IMR-90 (cell line): ENCODE measurements around the gene PYDC1. TPM values are rescaled to one million over a fixed set of nuclear protein-coding genes. Genes with fewer than 3 reads are reported as not detected.

Source experiments
- ATAC-seq: fragments of 200-7000 bp; cut with Tn5 transposase; 2 replicates; pipeline ENCODE4 v1.9.1; 2020; ENCODE audit warnings: low read depth, mild to moderate bottlenecking, moderate library complexity
- BruUV-seq: library from RNA; stranded (reverse); fragments of 400-500 nt; replicated peaks from 2 replicates; lab custom pipeline; 2021; lab: Mats Ljungman, UMichigan
- CTCF ChIA-PET: fragments of 300-600 bp; formaldehyde crosslinking; extraction: SDS; loops from one replicate; lab custom pipeline; 2021; ENCODE audit warnings: antibody characterized with exemption; lab: Yijun Ruan, JAX
- POLR2A ChIA-PET: fragments of 300-600 bp; sonication (Branson Sonifier 250); formaldehyde crosslinking; loops from one replicate; lab custom pipeline; 2022; ENCODE audit warnings: antibody characterized with exemption; ENCODE audit not compliant: unreplicated experiment; lab: Charles Lee
- DNase-seq: peaks from one replicate; pipeline ENCODE4 v3.0.0; 2013
- H2AFZ ChIP-seq: replicated peaks from 2 replicates; pipeline ENCODE3; 2013; ENCODE audit warnings: low read length, mild to moderate bottlenecking; ENCODE audit not compliant: poor library complexity
- H2AK5ac ChIP-seq: 2 replicates; pipeline ENCODE4 v1.6.1; 2013; ENCODE audit warnings: low read depth, low read length, inconsistent platforms
- H2AK9ac ChIP-seq: replicated peaks from 2 replicates; pipeline ENCODE3; 2013; ENCODE audit warnings: mild to moderate bottlenecking, low read depth, low read length, moderate library complexity; ENCODE audit not compliant: poor library complexity
- H2BK120ac ChIP-seq: 2 replicates; pipeline ENCODE4 v1.6.1; 2013; ENCODE audit warnings: low read depth, low read length, inconsistent platforms
- H2BK15ac ChIP-seq: 3 replicates; pipeline ENCODE4 v1.6.1; 2013; ENCODE audit warnings: low read depth, low read length, inconsistent platforms
- H2BK20ac ChIP-seq: 2 replicates; pipeline ENCODE4 v1.6.1; 2013; ENCODE audit warnings: low read depth, mild to moderate bottlenecking, inconsistent platforms, low read length, moderate library complexity
- H2BK5ac ChIP-seq: 2 replicates; pipeline ENCODE4 v1.6.1; 2013; ENCODE audit warnings: mild to moderate bottlenecking, low read depth, low read length, inconsistent platforms; ENCODE audit not compliant: poor library complexity, severe bottlenecking
- H3K14ac ChIP-seq: replicated peaks from 2 replicates; pipeline ENCODE4 v1.6.1; 2013; ENCODE audit warnings: low read depth, low read length, inconsistent platforms
- H3K18ac ChIP-seq: 2 replicates; pipeline ENCODE4 v1.6.1; 2013; ENCODE audit warnings: low read depth, low read length, control low read depth
- H3K23ac ChIP-seq: 2 replicates; pipeline ENCODE4 v1.6.1; 2013; ENCODE audit warnings: low read depth, low read length, inconsistent platforms
- H3K27ac ChIP-seq: 2 replicates; pipeline ENCODE4 v1.5.1; 2013; ENCODE audit warnings: mild to moderate bottlenecking, control low read depth, low read length; ENCODE audit not compliant: insufficient read depth
- H3K27me3 ChIP-seq: 2 replicates; pipeline ENCODE4 v1.6.1; 2013; ENCODE audit warnings: low read length; ENCODE audit not compliant: control insufficient read depth, insufficient read depth
- H3K36me3 ChIP-seq: 2 replicates; pipeline ENCODE4 v1.6.1; 2013; ENCODE audit warnings: low read length, mixed read lengths; ENCODE audit not compliant: control insufficient read depth, insufficient read depth
- H3K4ac ChIP-seq: 2 replicates; pipeline ENCODE4 v1.6.1; 2013; ENCODE audit warnings: low read depth, low read length, inconsistent platforms
- H3K4me1 ChIP-seq: 2 replicates; pipeline ENCODE4 v1.6.1; 2013; ENCODE audit warnings: low read length, mixed read lengths; ENCODE audit not compliant: control insufficient read depth, insufficient read depth
- H3K4me2 ChIP-seq: 2 replicates; pipeline ENCODE4 v1.6.1; 2013; ENCODE audit warnings: low read depth, mild to moderate bottlenecking, control low read depth, low read length, moderate library complexity
- H3K4me3 ChIP-seq: 2 replicates; pipeline ENCODE4 v1.5.1; 2013; ENCODE audit warnings: low read depth, mild to moderate bottlenecking, control low read depth, low read length, moderate library complexity; ENCODE audit not compliant: insufficient read depth
- H3K56ac ChIP-seq: 2 replicates; pipeline ENCODE4 v1.6.1; 2013; ENCODE audit warnings: low read length, inconsistent platforms; ENCODE audit not compliant: insufficient read depth; ENCODE audit errors: extremely low read depth
- H3K79me1 ChIP-seq, 2 experiments: 2 replicates each; pipeline ENCODE4 v1.6.1; 2013; ENCODE audit warnings: low read length in 2 of 2, inconsistent platforms in 1 of 2, low read depth in 1 of 2
- H3K9ac ChIP-seq: 2 replicates; pipeline ENCODE4 v1.6.1; 2013; ENCODE audit warnings: low read depth, low read length, control low read depth
- H3K9me1 ChIP-seq: 2 replicates; pipeline ENCODE4 v1.6.1; 2013; ENCODE audit warnings: low read length, inconsistent platforms; ENCODE audit not compliant: insufficient read depth
- H3K9me3 ChIP-seq: 2 replicates; pipeline ENCODE4 v1.6.1; 2013; ENCODE audit warnings: low read length; ENCODE audit not compliant: control insufficient read depth, insufficient read depth
- H4K20me1 ChIP-seq: 2 replicates; pipeline ENCODE4 v1.6.1; 2013; ENCODE audit warnings: low read length, inconsistent platforms; ENCODE audit not compliant: insufficient read depth
- H4K5ac ChIP-seq: 2 replicates; pipeline ENCODE4 v1.6.1; 2013; ENCODE audit warnings: mild to moderate bottlenecking, low read depth, low read length, control low read depth
- H4K8ac ChIP-seq, 2 experiments: 2 replicates each; pipeline ENCODE4 v1.6.1; 2013; ENCODE audit warnings: low read depth in 2 of 2, low read length in 2 of 2, control low read depth in 1 of 2, inconsistent platforms in 1 of 2
- H4K91ac ChIP-seq: 2 replicates; pipeline ENCODE4 v1.6.1; 2013; ENCODE audit warnings: low read depth, low read length, inconsistent platforms; ENCODE audit not compliant: insufficient read depth
- BHLHE40 ChIP-seq: fragments of 150-350 bp; IDR thresholded peaks from 2 replicates; pipeline ENCODE4 v1.6.1; 2016; ENCODE audit warnings: mild to moderate bottlenecking, low read depth, low read length
- CEBPB ChIP-seq: IDR thresholded peaks from 2 replicates; pipeline ENCODE4 v1.6.1; 2012; ENCODE audit warnings: low read depth, low read length, improper control_type of control experiment
- CHD1 ChIP-seq: IDR thresholded peaks from 2 replicates; pipeline ENCODE4 v1.6.1; 2012; ENCODE audit warnings: low read depth, low read length, improper control_type of control experiment
- FOS ChIP-seq: fragments of 150-350 bp; IDR thresholded peaks from 2 replicates; pipeline ENCODE4 v1.6.1; 2016; ENCODE audit warnings: low read depth, low read length
- MAFK ChIP-seq: IDR thresholded peaks from 2 replicates; pipeline ENCODE4 v1.6.1; 2012; ENCODE audit warnings: low read depth, low read length, improper control_type of control experiment
- MAZ ChIP-seq: IDR thresholded peaks from 2 replicates; pipeline ENCODE4 v1.6.1; 2012; ENCODE audit warnings: low read depth, mild to moderate bottlenecking, low read length, improper control_type of control experiment, moderate library complexity, borderline replicate concordance
- MXI1 ChIP-seq: IDR thresholded peaks from 2 replicates; pipeline ENCODE4 v1.6.1; 2012; ENCODE audit warnings: low read depth, mild to moderate bottlenecking, low read length, moderate library complexity, borderline replicate concordance
- NFE2L2 ChIP-seq: fragments of 150-350 bp; IDR thresholded peaks from 2 replicates; pipeline ENCODE4 v1.6.1; 2016; ENCODE audit warnings: low read depth, mild to moderate bottlenecking, low read length
- POLR2A ChIP-seq: IDR thresholded peaks from 2 replicates; pipeline ENCODE4 v1.6.1; 2012; ENCODE audit warnings: mild to moderate bottlenecking, low read depth, low read length
- RAD21 ChIP-seq: IDR thresholded peaks from 2 replicates; pipeline ENCODE4 v1.6.1; 2012; ENCODE audit warnings: low read length, improper control_type of control experiment
- RCOR1 ChIP-seq: IDR thresholded peaks from 2 replicates; pipeline ENCODE4 v1.6.1; 2012; ENCODE audit warnings: mild to moderate bottlenecking, low read length, improper control_type of control experiment; ENCODE audit not compliant: insufficient replicate concordance
- RFX5 ChIP-seq: IDR thresholded peaks from 2 replicates; pipeline ENCODE4 v1.8.0; 2012; ENCODE audit warnings: low read depth, mild to moderate bottlenecking, low read length, moderate library complexity
- SMC3 ChIP-seq: fragments of 150-350 bp; IDR thresholded peaks from 2 replicates; pipeline ENCODE4 v1.6.1; 2016; ENCODE audit warnings: low read depth, mild to moderate bottlenecking, antibody characterized with exemption, low read length, moderate library complexity
- WGBS, 2 experiments: methylation state at CpG; one replicate each; pipeline versions ENCODE4 v1.1.5 to v1.1.7; 2013; ENCODE audit warnings: missing lambda C conversion rate in 2 of 2; ENCODE audit not compliant: insufficient read length in 1 of 2; ENCODE audit errors: extremely low coverage in 2 of 2; 5-methylcytosine and 5-hydroxymethylcytosine counted together
- dilution Hi-C: fragments of 300-500 bp; cut with HindIII; formaldehyde crosslinking; loops from one replicate; pipeline ENCODE4 v1.14.3; 2018; ENCODE audit warnings: low sequenced_read_pairs; ENCODE audit not compliant: unreplicated experiment
- in situ Hi-C: fragments of 300-500 bp; cut with MboI; formaldehyde crosslinking; loops from 3 replicates; pipeline ENCODE4 v1.14.3; 2019; ENCODE audit warnings: low sequenced_read_pairs, inconsistent platforms, mixed read lengths
- intact Hi-C: fragments of 100-400 bp; cut with micrococcal nuclease; formaldehyde crosslinking; loops from 2 replicates; pipeline ENCODE4 v1.10.0; 2022
- polyA plus RNA-seq, 3 experiments: library from polyadenylated mRNA; depleted of rRNA; stranded (reverse); fragments of >200 nt; gene quantifications; 2 replicates each; pipeline ENCODE4 v1.2.3, GENCODE V29; 2012; ENCODE audit warnings: low replicate concordance in 1 of 3
- total RNA-seq: library from RNA; depleted of rRNA; stranded (reverse); fragments of >200 nt; gene quantifications from 2 replicates; pipeline ENCODE4 v1.2.3, GENCODE V29; 2012
- TF ChIP-seq, protein P1 (sequence below): fragments of 150-350 bp; IDR thresholded peaks from 2 replicates; pipeline ENCODE4 v1.6.1; 2016; ENCODE audit warnings: low read depth, mild to moderate bottlenecking, low read length, moderate library complexity, borderline replicate concordance
- TF ChIP-seq, protein P2 (sequence below): conservative IDR thresholded peaks from 2 replicates; pipeline ENCODE4 v1.5.1; 2012; ENCODE audit warnings: mild to moderate bottlenecking, low read depth, low read length, improper control_type of control experiment
- TF ChIP-seq, protein P3 (sequence below): fragments of 150-350 bp; IDR thresholded peaks from 2 replicates; pipeline ENCODE4 v1.6.1; 2017; ENCODE audit warnings: mild to moderate bottlenecking, antibody characterized with exemption, low read length, low read depth

PYDC1 gene
- total and polyA plus RNA-seq, 2 of the 4 experiments (the other 2 are of a cell fraction), result not detected

DNA sequence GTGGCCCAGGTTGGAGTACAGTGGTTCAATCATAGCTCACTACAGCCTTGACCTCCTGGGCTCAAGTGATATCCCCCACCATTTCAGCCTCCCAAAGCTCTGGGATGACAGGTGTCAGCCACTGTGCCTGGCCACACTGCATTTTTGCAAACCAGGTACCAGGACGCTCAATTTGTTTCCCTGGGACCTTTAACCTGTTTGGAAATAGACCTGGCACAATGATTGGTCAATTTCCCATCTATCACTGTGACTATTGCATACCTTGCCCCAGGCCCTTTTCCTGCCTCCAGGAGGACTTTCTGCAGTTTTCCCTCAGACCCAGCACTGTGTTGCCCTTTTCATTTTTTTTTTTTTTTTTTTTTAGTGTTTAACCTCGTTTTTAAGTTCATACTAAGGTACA is 48.1 kb downstream of the PYDC1 start:
- no peak overlapping the region for H3K4ac ChIP-seq
- in situ Hi-C loops, result no loop called here
- ATAC-seq, result no peak

More for the DNA sequence above, 48.1 kb downstream of the PYDC1 start:
- no peak overlapping the region for H4K5ac ChIP-seq
- BruUV-seq, result no TSS peak
- no peak overlapping the region for H4K91ac ChIP-seq
- H2BK5ac ChIP-seq, result no peak overlapping the region
- intact Hi-C loops (no loop called here), dilution Hi-C loops (no loop called here)
- ChIA-PET POLR2A (no interaction called here), CTCF (no interaction called here)
- no CpG with 5 or more reads among the region's 2 CpGs for WGBS, 2 experiments
- H3K27ac ChIP-seq, result no peak overlapping the region
- no peak overlapping the region for H2BK20ac ChIP-seq
- TF ChIP-seq CEBPB (no peak), RCOR1 (no peak), MAZ (no peak), POLR2A (no peak), FOS (no peak), MAFK (no peak), RFX5 (no peak), SMC3 (no peak), MXI1 (no peak), RAD21 (no peak), BHLHE40 (no peak), NFE2L2 (no peak), CHD1 (no peak)
- TF ChIP-seq, protein P1, sequence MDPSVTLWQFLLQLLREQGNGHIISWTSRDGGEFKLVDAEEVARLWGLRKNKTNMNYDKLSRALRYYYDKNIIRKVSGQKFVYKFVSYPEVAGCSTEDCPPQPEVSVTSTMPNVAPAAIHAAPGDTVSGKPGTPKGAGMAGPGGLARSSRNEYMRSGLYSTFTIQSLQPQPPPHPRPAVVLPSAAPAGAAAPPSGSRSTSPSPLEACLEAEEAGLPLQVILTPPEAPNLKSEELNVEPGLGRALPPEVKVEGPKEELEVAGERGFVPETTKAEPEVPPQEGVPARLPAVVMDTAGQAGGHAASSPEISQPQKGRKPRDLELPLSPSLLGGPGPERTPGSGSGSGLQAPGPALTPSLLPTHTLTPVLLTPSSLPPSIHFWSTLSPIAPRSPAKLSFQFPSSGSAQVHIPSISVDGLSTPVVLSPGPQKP, result no peak
- TF ChIP-seq, protein P2, sequence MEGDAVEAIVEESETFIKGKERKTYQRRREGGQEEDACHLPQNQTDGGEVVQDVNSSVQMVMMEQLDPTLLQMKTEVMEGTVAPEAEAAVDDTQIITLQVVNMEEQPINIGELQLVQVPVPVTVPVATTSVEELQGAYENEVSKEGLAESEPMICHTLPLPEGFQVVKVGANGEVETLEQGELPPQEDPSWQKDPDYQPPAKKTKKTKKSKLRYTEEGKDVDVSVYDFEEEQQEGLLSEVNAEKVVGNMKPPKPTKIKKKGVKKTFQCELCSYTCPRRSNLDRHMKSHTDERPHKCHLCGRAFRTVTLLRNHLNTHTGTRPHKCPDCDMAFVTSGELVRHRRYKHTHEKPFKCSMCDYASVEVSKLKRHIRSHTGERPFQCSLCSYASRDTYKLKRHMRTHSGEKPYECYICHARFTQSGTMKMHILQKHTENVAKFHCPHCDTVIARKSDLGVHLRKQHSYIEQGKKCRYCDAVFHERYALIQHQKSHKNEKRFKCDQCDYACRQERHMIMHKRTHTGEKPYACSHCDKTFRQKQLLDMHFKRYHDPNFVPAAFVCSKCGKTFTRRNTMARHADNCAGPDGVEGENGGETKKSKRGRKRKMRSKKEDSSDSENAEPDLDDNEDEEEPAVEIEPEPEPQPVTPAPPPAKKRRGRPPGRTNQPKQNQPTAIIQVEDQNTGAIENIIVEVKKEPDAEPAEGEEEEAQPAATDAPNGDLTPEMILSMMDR, result no peak
- TF ChIP-seq, protein P3, sequence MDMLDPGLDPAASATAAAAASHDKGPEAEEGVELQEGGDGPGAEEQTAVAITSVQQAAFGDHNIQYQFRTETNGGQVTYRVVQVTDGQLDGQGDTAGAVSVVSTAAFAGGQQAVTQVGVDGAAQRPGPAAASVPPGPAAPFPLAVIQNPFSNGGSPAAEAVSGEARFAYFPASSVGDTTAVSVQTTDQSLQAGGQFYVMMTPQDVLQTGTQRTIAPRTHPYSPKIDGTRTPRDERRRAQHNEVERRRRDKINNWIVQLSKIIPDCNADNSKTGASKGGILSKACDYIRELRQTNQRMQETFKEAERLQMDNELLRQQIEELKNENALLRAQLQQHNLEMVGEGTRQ, result no peak
- no peaks in the 10 kb centered on the region for H3K79me1 ChIP-seq
- no peak overlapping the region for H2AFZ ChIP-seq
- no peak overlapping the region for H2BK120ac ChIP-seq
- no peaks in the 10 kb centered on the region for H4K20me1 ChIP-seq
- H4K8ac ChIP-seq, result no peak overlapping the region
- H3K27me3 ChIP-seq, result no peaks in the 10 kb centered on the region
- H3K4me3 ChIP-seq, result no peak overlapping the region
- no peak overlapping the region for H3K23ac ChIP-seq
- no peak overlapping the region for H2AK5ac ChIP-seq
- H2AK9ac ChIP-seq, result no peak overlapping the region
- H3K9me3 ChIP-seq, result no peaks in the 10 kb centered on the region
- no peak overlapping the region for H3K4me2 ChIP-seq
- no peak overlapping the region for H3K14ac ChIP-seq
- H3K36me3 ChIP-seq, result no peaks in the 10 kb centered on the region
- no peaks in the 10 kb centered on the region for H3K4me1 ChIP-seq
- no peak overlapping the region for H3K9ac ChIP-seq
- no peak overlapping the region for H3K56ac ChIP-seq
- no peak for DNase-seq
- no peak overlapping the region for H2BK15ac ChIP-seq
- no peak overlapping the region for H3K18ac ChIP-seq
- no peaks in the 10 kb centered on the region for H3K9me1 ChIP-seq
